OCI-LY3 (cell line): ENCODE measurements around the gene PTPN6.

Experiments used
- H2AFZ ChIP-seq: fragments of 200-600, 300-600 bp; shearing (Covaris generic); 2 replicates; pipeline ENCODE4 v1.6.0; 2014; ENCODE audit warnings: antibody characterized with exemption, low read depth, low read length
- H3K27ac ChIP-seq: fragments of 200-600, 300-600 bp; sonication (generic); 2 replicates; pipeline ENCODE4 v1.5.1; 2014; ENCODE audit warnings: mild to moderate bottlenecking, low read length, moderate library complexity, mixed read lengths
- H3K27me3 ChIP-seq: fragments of 200-600, 300-600 bp; sonication (generic); 2 replicates; pipeline ENCODE4 v1.6.1; 2014; ENCODE audit warnings: low read depth, low read length, mixed read lengths
- H3K36me3 ChIP-seq: fragments of 200-600, 300-600 bp; sonication (generic); replicated peaks from 2 replicates; pipeline ENCODE3; 2014; ENCODE audit warnings: low read depth, low read length, mixed read lengths
- H3K4me1 ChIP-seq: fragments of 300-600, 200-600 bp; sonication (generic); 2 replicates; pipeline ENCODE4 v1.6.1; 2014; ENCODE audit warnings: low read length, mixed read lengths
- H3K4me2 ChIP-seq: fragments of 200-600, 300-600 bp; sonication (generic); 2 replicates; pipeline ENCODE4 v1.6.1; 2014; ENCODE audit warnings: low read length, mixed read lengths
- H3K4me3 ChIP-seq: fragments of 300-600, 200-600 bp; sonication (generic); 2 replicates; pipeline ENCODE4 v1.5.1; 2014; ENCODE audit warnings: antibody characterized with exemption, mild to moderate bottlenecking, low read length, moderate library complexity
- H3K79me2 ChIP-seq: fragments of 300-600, 200-600 bp; shearing (Covaris generic); 2 replicates; pipeline ENCODE4 v1.6.1; 2014; ENCODE audit warnings: mild to moderate bottlenecking, low read length, mixed read lengths
- H3K9ac ChIP-seq: fragments of 300-600, 200-600 bp; shearing (Covaris generic); 2 replicates; pipeline ENCODE4 v1.6.0; 2014; ENCODE audit warnings: mild to moderate bottlenecking, low read length, moderate library complexity
- H3K9me3 ChIP-seq: fragments of 200-600, 300-600 bp; shearing (Covaris generic); 2 replicates; pipeline ENCODE4 v1.6.1; 2014; ENCODE audit warnings: low read length, mixed read lengths; ENCODE audit not compliant: insufficient read depth
- H4K20me1 ChIP-seq: fragments of 200-600, 300-600 bp; sonication (generic); 2 replicates; pipeline ENCODE4 v1.6.1; 2016; ENCODE audit warnings: low read length, mixed read lengths; ENCODE audit not compliant: insufficient read depth
- CTCF ChIP-seq: fragments of 200-600, 300-600 bp; sonication (generic); IDR thresholded peaks from 2 replicates; pipeline ENCODE4 v1.5.1; 2014; ENCODE audit warnings: antibody characterized with exemption, low read length, low read depth
- EZH2phosphoT487 ChIP-seq: fragments of 200-600 bp; shearing (Covaris generic); IDR thresholded peaks from 2 replicates; pipeline ENCODE4 v1.6.1; 2018; ENCODE audit warnings: antibody characterized with exemption, mixed run types, low read depth

Gene PTPN6

GRCh38 chr12:6944381-6945186, 6.6 kb upstream of the PTPN6 start:
- no peaks in the 10 kb centered on the region for H3K27me3 ChIP-seq
- H3K4me1 ChIP-seq, result peaks cover 37% of the 10 kb centered on the region
- peak; percentile 89 for TF ChIP-seq CTCF
- no peak for TF ChIP-seq EZH2phosphoT487
- H3K79me2 ChIP-seq, result no peaks in the 10 kb centered on the region
- H3K9me3 ChIP-seq, result no peaks in the 10 kb centered on the region
- peak overlapping the region; percentile 93 for H3K4me2 ChIP-seq
- H3K4me3 ChIP-seq, result peak overlapping the region; percentile 82
- peak overlapping the region; percentile 83 for H3K9ac ChIP-seq
- peak overlapping the region; percentile 73; the same call in 1 of the 2 replicates for H2AFZ ChIP-seq
- H4K20me1 ChIP-seq, result no peaks in the 10 kb centered on the region
- H3K27ac ChIP-seq, result peak overlapping the region; percentile 85
- H3K36me3 ChIP-seq, result no peaks in the 10 kb centered on the region

- H4K20me1 ChIP-seq, result no peaks in the 10 kb centered on the region
- H3K4me2 ChIP-seq, result peak overlapping the region; percentile 93
- no peaks in the 10 kb centered on the region for H3K36me3 ChIP-seq
- H3K4me1 ChIP-seq, result peaks cover 44% of the 10 kb centered on the region
- H3K27ac ChIP-seq, result peak overlapping the region; percentile 85
- H3K4me3 ChIP-seq, result peak overlapping the region; percentile 82
- H2AFZ ChIP-seq, result peak overlapping the region; percentile 24; the same call in 1 of the 2 replicates
- H3K9me3 ChIP-seq, result no peaks in the 10 kb centered on the region
- TF ChIP-seq CTCF (no peak), EZH2phosphoT487 (no peak)
- H3K27me3 ChIP-seq, result no peaks in the 10 kb centered on the region
- no peaks in the 10 kb centered on the region for H3K79me2 ChIP-seq
- H3K9ac ChIP-seq, result peak overlapping the region; percentile 70
Measured at GRCh38 chr12:6945613-6946012, 5.5 kb upstream of the PTPN6 start.

- no peaks in the 10 kb centered on the region for H4K20me1 ChIP-seq
- peak overlapping the region; percentile 70 for H3K9ac ChIP-seq
- H3K79me2 ChIP-seq, result peaks cover 1% of the 10 kb centered on the region
- H3K4me2 ChIP-seq, result peak overlapping the region; percentile 93
- peak overlapping the region; percentile 85 for H3K27ac ChIP-seq
- H3K4me1 ChIP-seq, result peaks cover 48% of the 10 kb centered on the region
- no peaks in the 10 kb centered on the region for H3K27me3 ChIP-seq
- peak overlapping the region; percentile 82 for H3K4me3 ChIP-seq
- H2AFZ ChIP-seq, result peak overlapping the region; percentile 8
- no peaks in the 10 kb centered on the region for H3K9me3 ChIP-seq
- TF ChIP-seq CTCF (no peak), EZH2phosphoT487 (no peak)
- H3K36me3 ChIP-seq, result no peaks in the 10 kb centered on the region
Measured at GRCh38 chr12:6946033-6946919, 4.9 kb upstream of the PTPN6 start.

DNA sequence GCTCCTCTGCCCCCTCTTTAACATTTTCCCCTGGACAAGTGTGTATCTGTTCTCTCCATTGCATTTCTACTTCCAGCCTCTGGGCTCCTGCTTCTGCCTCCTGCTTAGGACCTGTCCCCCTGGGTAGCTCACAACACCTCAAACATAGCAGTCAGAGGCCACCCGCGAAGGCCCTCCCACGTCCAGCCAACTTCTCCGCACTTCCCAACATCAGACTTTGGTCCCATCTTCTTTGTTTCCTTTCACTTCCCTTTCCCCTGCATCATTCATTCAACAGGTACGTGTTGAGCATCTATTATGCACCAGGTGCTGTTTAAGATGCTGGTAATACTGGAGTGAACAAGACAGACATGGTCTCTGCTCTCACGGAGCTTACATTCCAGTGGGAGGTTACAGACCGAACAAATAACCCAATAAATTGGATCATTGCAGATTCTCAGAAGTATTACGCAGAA, 4.2 kb upstream of the PTPN6 start:
- peak overlapping the region; percentile 8 for H2AFZ ChIP-seq

More for the DNA sequence above, 4.2 kb upstream of the PTPN6 start:
- Histone ChIP-seq H3K9ac (peak overlapping the region; percentile 70), H4K20me1 (no peaks in the 10 kb centered on the region), H3K9me3 (no peaks in the 10 kb centered on the region), H3K36me3 (no peaks in the 10 kb centered on the region), H3K4me1 (peaks cover 48% of the 10 kb centered on the region), H3K4me2 (peak overlapping the region; percentile 93), H3K4me3 (peak overlapping the region; percentile 82), H3K79me2 (peaks cover 8% of the 10 kb centered on the region), H3K27me3 (no peaks in the 10 kb centered on the region), H3K27ac (peak overlapping the region; percentile 85)
- TF ChIP-seq CTCF (no peak), EZH2phosphoT487 (no peak)
